ENCODE data around the gene LMF1.

GRCh38 chr16:822174-822908 lies 148.4 kb downstream of the LMF1 start:
- no peak for TF ChIP-seq CTCF (conservative IDR thresholded peaks at IDR 0.05; ENCODE audit: low read depth, low read length)
- TF ChIP-seq CHD1 (IDR thresholded peaks at IDR 0.05; ENCODE audit: low read depth, low read length), result no peak
- TF ChIP-seq ELK1 (IDR thresholded peaks at IDR 0.05; ENCODE audit: borderline replicate concordance, low read depth, low read length), result no peak
- no peak for TF ChIP-seq MAZ (IDR thresholded peaks at IDR 0.05; ENCODE audit: borderline replicate concordance, low read depth, low read length)
- TF ChIP-seq RAD21 (IDR thresholded peaks at IDR 0.05; ENCODE audit: low read length), result no peak
- TF ChIP-seq POLR2A (IDR thresholded peaks at IDR 0.05; ENCODE audit: low read depth, low read length), result no peak
- no peak for TF ChIP-seq MAFK (IDR thresholded peaks at IDR 0.05; ENCODE audit: low read depth, low read length)
- no peak for TF ChIP-seq CEBPB (IDR thresholded peaks at IDR 0.05; ENCODE audit: low read depth, low read length)
- no peak for TF ChIP-seq USF2 (IDR thresholded peaks at IDR 0.05; ENCODE audit: low read depth, low read length)
- TF ChIP-seq MXI1 (IDR thresholded peaks at IDR 0.05; ENCODE audit: borderline replicate concordance, low read depth, low read length), result no peak
